HCT116 (cell line): ENCODE data around the gene TRNP1. TPM values are rescaled to one million over a fixed set of nuclear protein-coding genes. Genes with fewer than 3 reads are reported as not detected.

Source experiments
- ATAC-seq: fragments of 200-7000 bp; cut with Tn5 transposase; 2 replicates; pipeline ENCODE4 v1.9.1; 2020; ENCODE audit warnings: mild to moderate bottlenecking, moderate library complexity
- BruUV-seq: library from RNA; stranded (reverse); fragments of 400-500 nt; replicated peaks from 2 replicates; lab custom pipeline; 2021; lab: Mats Ljungman, UMichigan
- CTCF ChIA-PET: fragments of 300-600 bp; sonication (Branson Sonifier 250); formaldehyde crosslinking; loops from one replicate; lab custom pipeline; 2021; ENCODE audit warnings: antibody characterized with exemption; lab: Charles Lee
- POLR2A ChIA-PET: fragments of 300-600, 350-600 bp; sonication (Branson Sonifier 250); formaldehyde crosslinking; loops from one replicate; lab custom pipeline; 2021; ENCODE audit warnings: antibody characterized with exemption; lab: Charles Lee
- RAD21 ChIA-PET, 2 experiments: fragments of 300-600 bp; sonication (Branson Sonifier 250); formaldehyde crosslinking; loops; one replicate each; lab custom pipeline; 2023; ENCODE audit warnings: low total read pairs in 2 of 2; ENCODE audit not compliant: uncharacterized antibody in 2 of 2, unreplicated experiment in 2 of 2, low non-redundant PET in 1 of 2; lab: Charles Lee
- DNase-seq: peaks from one replicate; pipeline ENCODE4 v3.0.0-alpha.2; 2010; ENCODE audit warnings: low read depth, low spot score
- H2AFZ ChIP-seq: fragments of 200-600 bp; shearing (Covaris generic), sonication (generic); 2 replicates; pipeline ENCODE4 v1.6.1; 2017; ENCODE audit warnings: low read depth, mixed run types, mixed read lengths, antibody characterized with exemption, low read length; ENCODE audit not compliant: poor library complexity, severe bottlenecking
- H3K27ac ChIP-seq: 2 replicates; pipeline ENCODE4 v1.5.1; 2012; ENCODE audit warnings: low read depth, low read length
- H3K27me3 ChIP-seq: fragments of 200-600 bp; sonication (generic); 2 replicates; pipeline ENCODE4 v1.6.1; 2016; ENCODE audit warnings: mixed run types, low read length, mixed read lengths; ENCODE audit not compliant: insufficient read depth
- H3K36me3 ChIP-seq, 2 experiments: fragments of 200-500 bp in 1 of 2; fragments of 200-600 bp in 1 of 2; sonication (Bioruptor generic) in 1 of 2; sonication (generic) in 1 of 2; 2 replicates each; pipeline versions ENCODE4 v1.5.1 to v1.6.1; 2014 to 2016; ENCODE audit warnings: low read length in 2 of 2, inconsistent platforms in 1 of 2, mixed read lengths in 1 of 2, mixed run types in 1 of 2; ENCODE audit not compliant: insufficient read depth in 2 of 2, control insufficient read depth in 1 of 2
- H3K4me1 ChIP-seq, 2 experiments: fragments of 200-600 bp in 1 of 2; sonication (generic) in 1 of 2; 2 replicates each; pipeline versions ENCODE4 v1.5.1 to v1.6.1; 2012 to 2017; ENCODE audit warnings: low read length in 2 of 2, inconsistent platforms in 1 of 2, mild to moderate bottlenecking in 1 of 2, mixed read lengths in 1 of 2, mixed run types in 1 of 2, moderate library complexity in 1 of 2; ENCODE audit not compliant: insufficient read depth in 2 of 2, control insufficient read depth in 1 of 2
- H3K4me2 ChIP-seq: fragments of 200-600 bp; sonication (generic); 2 replicates; pipeline ENCODE4 v1.6.1; 2017; ENCODE audit warnings: mixed run types, low read length, mixed read lengths
- H3K4me3 ChIP-seq, 2 experiments: fragments of 200-600 bp in 1 of 2; sonication (generic) in 1 of 2; replicated peaks in 1 of 2; 2 replicates each; pipeline ENCODE4 v1.5.1; 2011 to 2016; ENCODE audit warnings: low read length in 2 of 2, control low read depth in 1 of 2, low read depth in 1 of 2, mild to moderate bottlenecking in 1 of 2, mixed read lengths in 1 of 2, mixed run types in 1 of 2
- H3K79me2 ChIP-seq: fragments of 200-600 bp; sonication (generic); 2 replicates; pipeline ENCODE4 v1.6.1; 2017; ENCODE audit warnings: mild to moderate bottlenecking, mixed run types, low read length, moderate library complexity, mixed read lengths; ENCODE audit not compliant: insufficient read depth
- H3K9ac ChIP-seq: fragments of 200-600 bp; sonication (generic); 2 replicates; pipeline ENCODE4 v1.6.1; 2016; ENCODE audit warnings: low read length, mixed read lengths
- H3K9me2 ChIP-seq: fragments of 200-600 bp; sonication (generic), shearing (Covaris generic); 2 replicates; pipeline ENCODE4 v1.6.1; 2017; ENCODE audit warnings: mixed run types, mild to moderate bottlenecking, moderate library complexity; ENCODE audit not compliant: insufficient read depth
- H3K9me3 ChIP-seq, 2 experiments: fragments of 200-500 bp in 1 of 2; fragments of 200-600 bp in 1 of 2; sonication (Bioruptor generic) in 1 of 2; sonication (generic) in 1 of 2; 2 replicates each; pipeline ENCODE4 v1.6.1; 2014 to 2017; ENCODE audit warnings: low read length in 2 of 2, mixed read lengths in 2 of 2, inconsistent platforms in 1 of 2, low read depth in 1 of 2, mild to moderate bottlenecking in 1 of 2, mixed run types in 1 of 2, moderate library complexity in 1 of 2; ENCODE audit not compliant: control insufficient read depth in 1 of 2, insufficient read depth in 1 of 2
- H4K20me1 ChIP-seq: fragments of 200-600 bp; sonication (generic), shearing (Covaris generic); 2 replicates; pipeline ENCODE4 v1.6.1; 2017; ENCODE audit warnings: mixed run types, mild to moderate bottlenecking, moderate library complexity; ENCODE audit not compliant: insufficient read depth
- ELF1 ChIP-seq: IDR thresholded peaks from 2 replicates; pipeline ENCODE4 v1.6.1; 2012; ENCODE audit warnings: low read depth, borderline replicate concordance
- EZH2 ChIP-seq: fragments of 200-600 bp; sonication (generic); IDR thresholded peaks from 2 replicates; pipeline ENCODE4 v1.6.1; 2017; ENCODE audit warnings: antibody characterized with exemption, mixed run types
- EZH2phosphoT487 ChIP-seq: fragments of 200-600 bp; IDR thresholded peaks from 2 replicates; pipeline ENCODE4 v1.6.1; 2018; ENCODE audit warnings: antibody characterized with exemption, borderline replicate concordance
- FOSL1 ChIP-seq: IDR thresholded peaks from 2 replicates; pipeline ENCODE4 v1.6.1; 2012; ENCODE audit warnings: low read depth
- JUND ChIP-seq: IDR thresholded peaks from 2 replicates; pipeline ENCODE4 v1.6.1; 2012
- RAD21 ChIP-seq: IDR thresholded peaks from 2 replicates; pipeline ENCODE4 v1.6.1; 2012; ENCODE audit warnings: low read depth, mild to moderate bottlenecking
- SRF ChIP-seq: IDR thresholded peaks from 2 replicates; pipeline ENCODE4 v1.6.1; 2012; ENCODE audit warnings: low read depth
- YY1 ChIP-seq: IDR thresholded peaks from 2 replicates; pipeline ENCODE4 v1.6.1; 2011; ENCODE audit warnings: low read length, low read depth, moderate library complexity, mild to moderate bottlenecking; ENCODE audit not compliant: insufficient replicate concordance; ENCODE audit errors: extremely low read depth
- intact Hi-C: fragments of 100-400 bp; cut with micrococcal nuclease; formaldehyde crosslinking; loops from 2 replicates; pipeline ENCODE4 v1.10.0; 2022
- total RNA-seq: library from RNA; stranded (reverse); gene quantifications from one replicate; pipeline ENCODE4 v1.2.1, GENCODE V29; 2021; ENCODE audit not compliant: unreplicated experiment
- TF ChIP-seq, protein P1 (sequence below): IDR thresholded peaks from 2 replicates; pipeline ENCODE4 v1.6.1; 2012
- TF ChIP-seq, protein P2 (sequence below), 3 experiments: fragments of 200-600 bp in 1 of 3; sonication (generic) in 1 of 3; IDR thresholded peaks in 2 of 3; conservative IDR thresholded peaks in 1 of 3; 2 replicates each; pipeline ENCODE4 v1.5.1; 2012 to 2017; ENCODE audit warnings: low read depth in 2 of 3, low read length in 2 of 3, antibody characterized with exemption in 1 of 3, borderline replicate concordance in 1 of 3, control low read depth in 1 of 3, mild to moderate bottlenecking in 1 of 3, mixed read lengths in 1 of 3, mixed run types in 1 of 3, moderate library complexity in 1 of 3; ENCODE audit not compliant: insufficient read depth in 1 of 3

Gene TRNP1
- total RNA-seq, 1 experiment from 2014 or later = 76.9 TPM

DNA sequence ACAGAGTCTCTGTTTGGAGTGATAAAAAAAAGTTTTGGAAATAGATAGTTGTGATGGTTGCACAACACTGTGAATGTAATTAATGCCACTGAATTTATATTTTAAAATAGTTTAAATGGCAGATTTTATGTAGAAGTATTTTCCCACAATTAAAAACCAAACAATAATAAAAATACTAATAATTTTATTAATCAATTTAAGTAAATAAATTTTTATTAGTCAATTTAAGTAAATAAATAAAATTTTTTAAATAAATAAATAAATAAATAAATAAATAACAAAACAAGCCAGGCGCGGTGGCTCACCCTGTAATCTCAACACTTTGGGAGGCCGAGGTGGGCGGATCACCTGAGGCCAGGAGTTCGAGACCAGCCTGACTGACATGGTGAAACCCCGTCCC lies 28.3 kb upstream of the TRNP1 start:
- H3K4me2 ChIP-seq = no peak overlapping the region
- H3K9me3 ChIP-seq = no peaks in the 10 kb centered on the region
- intact Hi-C loops = loop anchor here (5.0 kb wide), 1 partner anchor 82 kb away; no protein-coding TSS in a partner anchor
- POLR2A ChIA-PET = no interaction called here
- H3K36me3 ChIP-seq = no peaks in the 10 kb centered on the region
- CTCF ChIA-PET = no interaction called here
- no peak overlapping the region for H3K4me3 ChIP-seq
- TF ChIP-seq FOSL1 (no peak), YY1 (no peak), SRF (no peak), JUND (no peak), EZH2 (no peak), RAD21 (no peak), EZH2phosphoT487 (no peak), ELF1 (no peak)
- TF ChIP-seq, protein P1, sequence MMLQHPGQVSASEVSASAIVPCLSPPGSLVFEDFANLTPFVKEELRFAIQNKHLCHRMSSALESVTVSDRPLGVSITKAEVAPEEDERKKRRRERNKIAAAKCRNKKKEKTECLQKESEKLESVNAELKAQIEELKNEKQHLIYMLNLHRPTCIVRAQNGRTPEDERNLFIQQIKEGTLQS = no peak
- TF ChIP-seq, protein P2, sequence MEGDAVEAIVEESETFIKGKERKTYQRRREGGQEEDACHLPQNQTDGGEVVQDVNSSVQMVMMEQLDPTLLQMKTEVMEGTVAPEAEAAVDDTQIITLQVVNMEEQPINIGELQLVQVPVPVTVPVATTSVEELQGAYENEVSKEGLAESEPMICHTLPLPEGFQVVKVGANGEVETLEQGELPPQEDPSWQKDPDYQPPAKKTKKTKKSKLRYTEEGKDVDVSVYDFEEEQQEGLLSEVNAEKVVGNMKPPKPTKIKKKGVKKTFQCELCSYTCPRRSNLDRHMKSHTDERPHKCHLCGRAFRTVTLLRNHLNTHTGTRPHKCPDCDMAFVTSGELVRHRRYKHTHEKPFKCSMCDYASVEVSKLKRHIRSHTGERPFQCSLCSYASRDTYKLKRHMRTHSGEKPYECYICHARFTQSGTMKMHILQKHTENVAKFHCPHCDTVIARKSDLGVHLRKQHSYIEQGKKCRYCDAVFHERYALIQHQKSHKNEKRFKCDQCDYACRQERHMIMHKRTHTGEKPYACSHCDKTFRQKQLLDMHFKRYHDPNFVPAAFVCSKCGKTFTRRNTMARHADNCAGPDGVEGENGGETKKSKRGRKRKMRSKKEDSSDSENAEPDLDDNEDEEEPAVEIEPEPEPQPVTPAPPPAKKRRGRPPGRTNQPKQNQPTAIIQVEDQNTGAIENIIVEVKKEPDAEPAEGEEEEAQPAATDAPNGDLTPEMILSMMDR (IDR thresholded peaks at IDR 0.05 in 2 of 3, conservative IDR thresholded peaks at IDR 0.05 in 1 of 3; ENCODE audit: borderline replicate concordance in 1 of 3, insufficient read depth in 1 of 3, low read depth in 2 of 3, low read length in 2 of 3) = no peak
- TF ChIP-seq, all 23 proteins: peak for 0
- Histone ChIP-seq H3K27ac (no peak overlapping the region), H3K27me3 (no peaks in the 10 kb centered on the region), H2AFZ (no peak overlapping the region), H3K9ac (no peak overlapping the region), H4K20me1 (no peaks in the 10 kb centered on the region), H3K4me1 (peaks cover 0 to 41% of the 10 kb centered on the region in 2 experiments; a peak in 2 of 4 replicates), H3K79me2 (no peaks in the 10 kb centered on the region), H3K9me2 (no peaks in the 10 kb centered on the region)
- BruUV-seq = no TSS peak
- no peak for DNase-seq
- no peak for ATAC-seq
- RAD21 ChIA-PET = no interaction called here
